ENCODE measurements around the gene LMF1.

The LMF1 gene

DNA sequence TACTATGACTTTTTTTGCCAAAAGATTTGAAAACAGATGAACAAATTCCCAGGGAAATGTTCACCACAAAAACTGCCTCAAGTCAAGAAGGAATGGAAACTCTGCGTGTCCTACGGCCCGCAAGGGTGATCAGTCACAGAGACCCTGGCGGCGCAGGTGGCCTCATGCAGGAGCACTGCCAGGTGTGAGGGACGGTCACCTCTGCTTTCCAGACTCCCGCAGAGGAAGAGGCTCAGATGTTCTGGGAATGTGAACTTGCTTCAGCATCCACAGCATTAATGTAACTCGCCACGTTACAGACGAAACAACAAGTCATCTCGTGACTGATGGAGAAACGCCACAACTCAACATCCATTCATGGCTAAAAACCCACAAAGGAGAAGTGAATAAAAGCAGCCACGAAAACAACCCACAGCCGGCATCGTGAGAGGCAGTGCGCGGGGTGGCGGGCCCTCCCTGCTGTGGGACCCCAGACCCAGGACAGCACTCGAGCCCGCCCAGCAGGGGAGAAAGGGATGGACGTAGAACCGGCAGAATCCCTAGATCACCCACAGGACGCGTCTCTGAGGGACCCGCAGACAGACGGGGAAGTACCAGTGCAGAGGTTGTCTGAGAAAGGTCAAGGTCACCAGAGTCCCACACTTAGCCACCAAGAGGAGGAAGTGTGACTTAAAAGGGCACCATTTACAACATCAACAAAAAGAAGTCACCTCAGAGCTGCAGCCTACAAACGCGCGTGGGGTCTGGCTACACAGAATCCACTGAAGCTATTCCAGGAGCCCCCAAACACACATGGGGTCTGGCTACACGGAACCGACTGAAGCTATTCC is 93.3 kb downstream of the LMF1 start:
- DNase-seq, result no peak

DNA sequence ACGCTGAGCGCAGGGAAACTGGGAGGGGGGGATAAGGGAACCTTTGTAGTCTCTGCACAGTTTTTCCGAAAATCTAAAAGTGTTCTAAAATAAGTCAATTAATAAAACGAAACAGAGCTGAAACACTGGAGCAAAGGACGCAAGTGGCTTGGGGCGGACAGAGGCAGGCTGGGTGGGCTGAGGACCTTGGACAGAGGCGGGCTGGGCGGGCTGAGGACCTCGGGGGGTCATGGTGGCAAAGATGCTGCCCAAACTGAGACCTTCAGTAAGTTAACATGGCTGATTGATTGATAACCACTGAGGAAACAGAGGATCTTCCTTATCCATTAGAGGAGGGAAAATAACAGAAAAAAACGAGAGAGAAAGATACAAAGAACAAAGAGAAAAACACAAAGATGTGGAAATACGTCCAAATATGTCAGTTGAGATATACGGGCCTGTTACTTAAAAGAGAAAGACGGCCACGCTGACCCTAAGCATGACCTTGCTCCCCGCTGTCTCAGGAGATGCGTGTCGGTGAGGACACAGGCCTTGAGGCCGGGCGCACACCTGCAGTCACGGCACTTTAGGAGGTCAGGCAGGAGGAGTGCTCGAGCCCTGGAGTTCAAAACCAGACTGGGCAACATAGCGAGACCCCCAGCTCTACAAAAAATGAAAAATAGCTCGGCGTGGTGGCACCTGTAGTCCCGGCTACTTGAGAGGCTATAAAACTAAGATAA is 94.1 kb downstream of the LMF1 start:
- DNase-seq, result no peak

DNA sequence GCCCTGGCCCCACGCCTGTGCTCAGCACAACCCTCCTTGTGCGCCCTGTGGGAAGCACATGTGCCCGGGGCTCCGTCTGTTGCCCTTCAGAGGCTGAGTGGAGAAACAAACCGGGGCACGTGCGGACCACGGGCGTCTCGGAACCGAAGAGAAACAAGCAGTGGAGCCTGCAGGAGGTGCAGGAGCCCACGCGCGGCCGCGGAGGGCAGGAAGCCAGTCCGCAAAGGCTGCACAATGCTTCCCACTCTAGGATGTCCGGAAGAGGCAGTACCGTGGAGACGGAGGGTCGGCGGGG is 94.8 kb downstream of the LMF1 start:
- DNase-seq, result no peak

DNA sequence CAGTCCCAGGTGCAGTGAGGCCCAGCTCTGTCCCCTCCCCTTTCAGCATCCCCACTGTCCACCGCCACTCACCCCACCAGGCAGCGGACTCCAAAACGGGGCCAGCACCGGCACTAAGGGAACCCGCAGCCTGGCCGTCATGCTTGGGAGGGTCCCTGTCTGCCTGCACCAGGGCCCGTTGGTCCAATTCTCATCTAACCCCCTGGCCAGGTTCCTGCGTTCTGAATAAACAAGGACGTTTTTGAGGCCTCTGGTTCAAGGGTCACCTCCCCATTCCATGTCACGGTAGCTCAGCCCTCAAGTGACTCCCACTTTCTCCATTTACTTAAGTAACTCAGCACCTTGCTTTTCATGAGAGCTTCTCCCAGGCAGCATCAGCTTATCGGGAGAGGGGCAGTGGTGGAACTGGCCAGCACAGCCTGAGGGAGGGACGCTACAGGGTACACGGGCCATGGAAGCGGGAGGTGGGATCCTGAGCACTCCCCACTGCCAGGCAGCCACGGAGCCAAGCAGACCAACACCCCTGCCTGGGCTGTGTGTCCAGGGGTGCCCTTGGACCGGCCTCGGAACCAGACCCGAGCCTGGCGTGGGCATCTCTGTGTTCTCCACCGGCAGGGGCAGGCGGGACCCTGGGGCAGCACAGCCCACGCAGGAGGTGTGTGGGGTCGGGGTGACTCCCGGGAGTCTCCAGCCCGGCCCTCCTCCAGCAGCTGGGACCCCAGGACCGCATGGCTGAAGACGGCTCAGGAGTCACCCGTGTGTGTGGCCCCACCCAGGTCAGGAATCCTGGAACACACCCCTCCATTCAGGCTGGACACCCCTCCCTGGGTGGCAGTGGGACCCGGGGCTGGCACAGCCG is 95.4 kb downstream of the LMF1 start:
- DNase-seq, result no peak

DNA sequence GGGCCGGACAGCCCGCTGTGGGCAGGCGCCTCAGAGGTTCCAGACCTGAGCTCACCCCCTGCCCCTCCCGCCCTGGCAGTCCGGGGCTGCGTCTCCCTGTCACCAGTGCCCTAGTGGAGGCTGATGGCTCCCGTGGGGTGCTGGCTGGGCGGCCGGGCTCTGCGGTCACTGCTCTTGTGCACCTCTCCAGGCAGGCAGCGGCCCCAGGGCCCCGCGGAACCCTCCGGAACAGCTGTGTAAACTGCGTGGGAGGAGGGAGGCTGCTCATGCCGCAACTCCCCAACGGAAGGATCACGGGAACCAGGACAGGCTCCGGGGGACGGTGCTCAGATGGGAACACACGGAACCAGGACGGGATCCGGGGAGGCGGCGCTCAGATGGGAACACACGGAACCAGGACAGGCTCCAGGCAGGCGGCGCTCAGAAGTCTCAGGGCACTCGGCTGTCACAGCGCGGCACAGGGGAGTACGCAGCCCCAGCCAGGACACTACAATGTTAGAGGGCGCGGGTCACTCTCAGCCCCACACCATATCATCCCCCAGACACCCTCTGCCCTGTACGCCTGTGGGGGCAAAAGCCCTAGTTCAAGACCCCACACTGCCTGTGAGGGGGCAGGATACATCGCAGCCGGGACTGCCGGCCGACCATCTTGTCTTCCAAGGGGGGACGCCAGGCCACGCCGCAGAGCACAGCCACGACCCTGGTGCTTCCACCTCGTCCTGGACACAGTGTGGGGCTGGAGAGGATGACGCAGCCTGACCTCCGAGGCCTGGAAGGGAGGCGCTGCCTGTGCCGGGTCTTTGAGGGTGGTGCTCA is 96.2 kb downstream of the LMF1 start:
- no peak for DNase-seq

DNA sequence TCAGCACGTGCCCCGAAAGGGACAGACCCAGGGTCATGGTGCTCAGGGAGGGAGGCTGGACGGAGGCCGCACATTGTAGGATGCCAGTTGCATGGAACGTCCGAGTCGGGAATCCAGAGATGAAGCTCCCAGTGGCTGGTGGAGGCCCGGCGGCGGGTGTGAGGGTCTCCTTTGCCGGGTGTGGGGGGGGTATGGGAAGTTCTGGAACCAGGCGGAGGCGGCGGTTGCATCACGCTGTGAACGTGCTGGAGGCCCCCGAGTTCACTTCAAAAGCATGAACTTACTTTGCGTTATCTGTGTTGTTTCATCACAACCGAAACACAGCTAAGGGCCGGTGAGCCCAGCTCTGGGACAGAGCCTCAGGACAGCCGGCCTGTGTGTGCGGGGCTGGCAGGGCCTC is 96.9 kb downstream of the LMF1 start:
- no peak for DNase-seq

DNA sequence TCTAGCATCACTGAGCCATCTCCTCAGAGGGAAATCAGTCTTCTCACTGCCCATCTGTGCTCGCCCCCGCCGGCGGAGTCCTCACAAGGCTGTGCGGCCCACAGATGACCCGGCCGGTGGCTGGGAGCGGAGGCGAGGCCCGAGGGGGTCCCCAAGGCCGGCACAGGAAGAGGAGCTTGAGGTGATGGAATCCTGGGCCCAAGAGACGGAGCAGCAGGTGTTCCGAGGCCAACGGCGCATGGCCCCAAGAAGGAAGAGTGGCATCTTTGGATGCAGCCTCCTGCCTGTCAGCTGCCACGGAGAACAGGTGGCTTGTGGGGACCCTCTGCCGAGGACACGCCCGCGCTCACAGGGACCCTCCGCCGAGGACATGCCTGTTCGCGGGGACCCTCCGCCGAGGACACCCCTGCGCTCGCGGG is 97.5 kb downstream of the LMF1 start:
- no peak for DNase-seq

DNA sequence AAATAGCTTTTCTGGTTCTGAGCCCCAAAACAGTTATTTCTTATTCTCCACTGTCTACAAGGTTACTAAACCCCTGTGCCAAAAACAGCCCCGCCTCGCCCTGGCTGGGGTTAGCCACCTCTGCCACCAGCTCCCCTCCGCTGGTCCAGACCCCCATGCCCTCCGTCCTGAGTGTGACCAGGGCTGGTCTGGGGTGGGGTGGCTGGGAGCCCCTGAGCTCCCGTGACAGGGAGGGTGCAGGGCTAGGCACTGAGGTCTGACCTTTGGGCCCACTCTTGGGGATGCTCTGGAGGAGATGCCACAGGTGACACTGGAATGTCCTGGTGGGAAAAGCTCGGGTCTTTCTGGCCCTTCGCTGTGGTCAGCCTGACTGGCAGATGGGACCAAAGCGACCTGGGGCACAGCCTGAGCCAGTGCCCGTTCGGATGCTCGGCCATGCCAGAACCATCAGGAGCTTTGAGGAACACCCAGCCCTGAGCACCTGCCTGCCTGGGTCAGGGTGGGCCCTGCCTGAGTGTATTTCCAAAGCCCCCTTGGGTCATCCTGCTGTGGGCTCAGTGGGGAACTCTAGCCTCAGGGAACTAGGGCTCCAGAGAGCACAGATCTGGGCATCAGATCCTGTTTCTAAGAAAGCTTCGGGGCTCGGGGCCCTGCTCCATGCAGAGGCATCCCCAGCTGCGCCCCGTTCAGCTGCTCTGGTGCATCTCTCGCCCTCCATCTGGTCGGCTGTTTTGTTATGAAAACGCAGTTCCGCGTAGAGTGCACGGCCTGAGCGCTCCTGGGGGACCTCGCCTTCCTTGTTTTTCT is 98.1 kb downstream of the LMF1 start:
- no peak for DNase-seq

DNA sequence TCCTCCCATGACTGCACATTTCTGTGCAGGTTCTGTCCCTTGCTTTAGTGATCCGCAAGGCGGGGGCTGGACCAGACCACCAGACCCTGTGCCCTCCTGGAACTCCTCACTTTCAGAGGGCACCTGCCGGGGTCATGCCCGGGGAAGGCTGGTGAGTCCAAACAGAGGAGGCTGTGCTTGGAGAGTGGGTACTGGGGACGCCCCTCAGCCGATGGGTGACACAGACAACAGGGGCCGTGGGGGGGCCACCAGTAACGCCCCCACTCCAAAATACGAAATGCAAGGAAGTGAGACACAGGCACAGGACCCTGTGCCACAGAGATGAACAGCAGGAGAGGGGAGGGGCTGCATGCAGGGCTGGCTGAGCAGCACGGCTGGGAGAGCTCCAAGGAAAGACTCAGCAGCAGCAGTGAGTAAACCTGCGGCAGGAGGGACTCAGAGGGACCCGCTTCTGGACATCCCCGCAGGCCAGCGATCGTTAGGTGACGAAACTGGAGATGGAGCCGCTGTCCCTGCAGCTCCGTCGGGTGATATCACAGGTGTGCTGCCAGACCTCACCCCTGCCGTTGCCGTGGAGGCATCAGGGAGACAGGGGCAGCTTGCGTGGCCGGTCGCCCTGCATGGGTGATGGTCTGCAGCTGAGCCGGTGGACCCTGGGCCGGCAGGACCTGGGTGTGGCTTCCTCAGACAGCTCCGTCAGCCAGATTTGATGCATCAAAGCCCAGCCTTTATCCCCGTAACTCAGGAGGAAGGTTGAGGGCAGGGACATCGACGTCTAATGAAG is 99.0 kb downstream of the LMF1 start:
- DNase-seq, result no peak

DNA sequence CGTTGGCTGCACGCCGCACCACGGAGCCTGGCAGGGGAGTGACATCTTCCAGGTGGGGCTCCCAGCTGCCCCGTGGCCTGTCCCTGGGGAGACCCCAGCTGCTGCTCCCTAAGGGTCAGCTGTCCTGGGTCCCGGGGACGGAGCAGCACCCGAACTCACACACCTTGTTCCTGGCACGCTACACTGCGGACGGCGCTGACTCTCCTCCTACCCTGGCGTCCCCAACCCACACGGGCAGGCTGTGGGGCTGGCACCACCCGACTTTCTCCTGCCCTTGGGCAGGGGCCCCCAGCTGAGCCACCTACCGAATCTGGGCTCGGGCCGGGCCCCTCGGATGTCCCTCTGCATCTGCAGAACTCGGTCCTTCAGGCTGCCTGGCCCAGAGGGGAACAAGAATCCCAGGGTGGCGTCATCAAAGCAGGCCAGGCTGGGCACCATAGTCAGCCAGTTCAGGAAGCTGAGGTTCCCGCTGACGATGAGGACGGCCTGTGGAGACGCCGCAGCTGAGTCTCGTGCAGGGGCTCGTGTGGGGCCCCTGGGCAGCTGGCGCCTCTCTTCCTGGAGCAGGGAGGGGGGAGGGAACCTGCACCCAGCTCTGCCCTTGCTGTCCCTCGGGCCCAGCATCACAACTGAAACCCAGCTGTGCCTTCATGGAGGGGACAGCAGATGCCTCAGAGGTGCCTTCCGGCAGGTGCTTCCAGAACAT is 99.8 kb downstream of the LMF1 start:
- no peak for DNase-seq

DNA sequence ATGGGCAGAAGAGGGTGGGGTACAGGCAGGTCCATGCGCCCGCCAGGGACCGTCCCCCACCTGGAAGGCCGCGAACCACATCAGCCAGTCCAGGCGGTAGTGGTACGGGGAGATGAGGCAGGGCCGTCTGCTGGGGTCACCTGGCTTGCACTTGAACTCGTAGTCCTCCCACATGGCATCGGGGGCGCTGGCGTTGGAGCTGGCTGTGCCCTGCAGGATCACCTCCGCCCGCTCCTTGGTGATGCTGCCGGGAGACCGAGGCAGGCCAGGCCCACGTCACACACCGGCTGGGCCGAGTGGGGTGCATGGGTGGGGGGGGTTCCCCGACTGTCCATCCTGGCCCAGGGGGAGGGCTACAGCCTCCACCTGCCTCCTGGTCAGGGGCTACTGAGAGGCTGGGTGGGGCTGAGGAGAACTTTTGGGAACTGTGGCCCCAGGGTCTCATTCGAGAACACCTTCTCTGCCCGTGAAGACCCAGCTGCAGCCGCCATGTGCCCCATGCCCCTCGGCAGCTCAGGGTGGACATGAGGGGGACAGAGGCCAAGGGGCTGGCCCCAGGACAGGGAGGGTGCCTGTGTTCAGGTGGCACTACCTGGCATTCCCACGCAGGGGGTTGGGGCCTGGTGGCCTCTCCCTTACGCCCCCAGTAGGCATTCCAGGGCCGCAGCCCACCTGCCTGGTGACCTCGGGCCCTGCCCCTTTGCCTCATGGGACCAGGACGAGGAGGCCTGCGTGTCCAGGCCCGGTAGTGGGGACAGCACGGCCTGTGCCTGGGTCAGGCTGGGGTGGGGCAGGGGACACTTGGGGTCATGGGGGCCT is 100.8 kb downstream of the LMF1 start:
- no peak for DNase-seq

DNA sequence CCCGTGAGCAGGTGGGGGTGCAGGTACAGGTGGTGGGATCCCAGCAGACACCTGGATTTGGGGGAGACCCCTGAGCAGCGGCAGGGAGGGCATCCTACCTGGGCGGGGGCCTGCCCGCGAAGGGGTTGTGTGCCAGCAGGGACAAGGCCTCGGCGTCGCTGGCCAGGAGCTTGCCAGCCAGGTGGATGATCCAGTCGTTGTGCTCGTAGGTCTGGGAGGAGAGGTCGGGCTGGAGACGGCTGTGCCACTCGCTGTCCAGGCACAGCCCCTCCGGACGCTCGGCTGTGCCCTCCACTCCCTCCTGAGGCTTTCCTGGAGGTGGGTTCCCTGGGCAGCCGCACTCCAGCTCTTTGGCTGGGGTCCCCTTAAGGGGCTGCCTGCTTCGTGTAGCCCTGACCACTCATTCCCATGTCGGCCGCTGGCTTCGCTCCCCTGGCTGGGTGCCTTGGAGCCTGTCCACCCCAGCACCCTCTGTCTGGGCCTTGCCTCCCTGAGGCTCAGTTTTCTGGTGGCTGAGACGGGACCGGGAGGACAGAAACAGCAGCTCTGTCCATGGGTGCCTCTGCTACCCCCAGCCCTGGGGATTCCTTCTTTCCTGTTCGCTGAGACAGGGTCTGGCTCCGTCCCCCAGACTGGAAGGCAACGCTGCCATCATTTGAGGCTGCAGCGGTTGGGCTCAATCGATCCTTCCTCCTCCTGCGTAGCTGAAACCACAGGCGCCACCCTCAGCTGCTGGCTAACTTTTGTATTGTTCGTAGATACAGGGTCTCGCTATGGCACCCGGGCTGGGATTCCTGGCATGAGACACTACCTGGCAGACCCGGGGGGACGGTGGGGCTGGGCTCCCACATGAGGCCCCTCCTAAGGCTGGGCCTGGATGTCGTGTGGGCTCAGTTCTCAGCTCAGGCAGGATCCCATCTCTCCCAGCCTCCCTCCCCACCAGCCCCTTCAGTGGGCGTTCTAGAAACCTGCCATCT is 101.7 kb downstream of the LMF1 start:
- DNase-seq, result no peak

DNA sequence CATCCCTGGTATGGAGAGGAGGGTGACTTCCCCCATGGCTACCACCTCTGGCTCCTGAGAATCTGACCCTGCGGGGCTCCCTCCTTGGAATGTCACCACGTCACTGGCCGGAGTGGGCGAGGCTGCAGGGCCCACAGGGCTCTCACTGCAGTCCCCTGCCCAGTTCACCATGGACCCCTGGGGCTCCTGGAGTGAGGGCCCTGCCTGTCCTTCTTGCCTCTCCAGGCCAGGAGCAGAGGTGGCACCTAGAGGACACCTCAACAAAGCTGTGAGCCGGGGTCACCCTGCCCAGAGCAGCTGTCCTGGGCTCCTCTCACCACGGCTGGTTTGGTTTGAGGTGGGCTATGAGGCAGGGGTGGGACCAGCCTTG is 102.4 kb downstream of the LMF1 start:
- DNase-seq, result no peak

DNA sequence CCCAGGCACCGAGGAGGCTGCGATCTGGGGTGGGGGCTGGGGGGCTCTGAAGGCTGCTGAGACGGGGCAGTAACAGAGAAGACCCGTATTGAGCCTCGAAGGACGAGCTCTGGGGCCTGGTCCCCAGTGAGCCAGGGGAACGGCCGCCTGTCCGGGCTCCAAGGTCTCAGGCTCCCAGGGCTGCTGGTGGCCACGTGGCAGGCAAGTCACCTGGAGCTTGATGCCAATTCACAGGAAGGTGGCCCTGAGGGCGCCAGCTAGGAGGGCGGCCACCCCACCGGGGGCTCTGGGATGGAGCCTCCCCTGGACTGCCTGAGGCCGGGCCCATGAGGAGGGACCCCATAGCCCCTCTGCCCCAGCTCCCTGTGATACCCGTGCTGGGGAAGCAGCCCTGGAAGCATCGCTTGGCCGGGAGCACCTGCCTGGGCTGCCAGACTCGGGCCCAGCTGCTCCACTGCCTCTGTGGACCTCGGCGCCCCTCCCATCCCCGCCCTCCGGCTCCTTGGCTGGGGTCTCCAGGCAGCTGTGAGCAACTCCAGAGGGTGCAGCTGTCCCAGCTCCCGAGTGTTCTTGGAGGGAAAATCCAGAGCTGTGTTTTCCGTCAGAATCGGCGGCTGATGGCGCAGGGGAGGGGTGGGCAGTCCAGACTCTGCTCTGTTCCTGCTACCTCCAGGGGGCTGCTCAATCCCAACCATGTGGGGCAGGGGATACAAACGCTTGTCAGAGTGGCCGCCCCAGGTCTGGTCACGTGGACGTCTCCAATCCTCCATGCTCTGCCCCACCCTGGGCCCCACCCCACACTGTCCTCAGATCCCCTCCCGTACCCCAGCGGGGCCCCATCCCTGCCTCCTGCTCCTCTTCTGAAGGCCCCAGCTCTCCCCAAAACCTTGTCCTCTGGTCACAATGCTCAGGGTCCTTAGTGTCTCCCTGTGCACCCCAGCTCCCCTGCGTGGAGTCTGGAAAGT is 103.1 kb downstream of the LMF1 start:
- DNase-seq, result no peak

DNA sequence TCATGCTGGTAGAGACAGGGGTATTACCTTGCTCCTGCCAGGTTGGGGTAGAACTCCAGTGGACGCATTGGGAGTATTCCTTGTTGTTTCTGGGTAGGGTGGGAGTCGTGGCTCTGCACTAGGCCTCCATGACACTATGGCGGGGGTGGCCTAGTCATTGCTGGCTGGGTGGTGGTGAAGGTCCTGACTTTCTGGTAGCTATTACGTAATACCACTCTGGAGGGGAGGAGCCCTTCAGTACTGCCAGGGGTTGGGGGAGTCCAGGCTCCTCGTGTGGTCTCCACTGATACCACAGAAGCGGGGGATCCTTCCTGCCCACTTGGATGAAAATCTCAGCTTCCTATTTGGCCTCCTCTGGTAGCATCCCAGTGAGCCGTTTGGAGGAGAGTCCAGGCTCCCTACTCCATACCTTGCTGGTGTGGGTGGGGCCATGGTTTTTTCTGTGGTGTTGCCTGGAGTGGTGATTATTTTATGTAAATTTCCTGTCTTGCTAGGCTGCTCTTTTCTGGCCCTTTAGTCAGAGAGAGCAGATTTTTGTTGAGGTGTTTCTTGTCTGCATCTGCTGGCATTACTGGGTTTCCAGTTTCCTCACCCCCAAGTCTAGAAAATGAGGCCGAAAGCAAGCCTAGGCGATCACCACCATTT is 104.4 kb downstream of the LMF1 start:
- no peak for DNase-seq

DNA sequence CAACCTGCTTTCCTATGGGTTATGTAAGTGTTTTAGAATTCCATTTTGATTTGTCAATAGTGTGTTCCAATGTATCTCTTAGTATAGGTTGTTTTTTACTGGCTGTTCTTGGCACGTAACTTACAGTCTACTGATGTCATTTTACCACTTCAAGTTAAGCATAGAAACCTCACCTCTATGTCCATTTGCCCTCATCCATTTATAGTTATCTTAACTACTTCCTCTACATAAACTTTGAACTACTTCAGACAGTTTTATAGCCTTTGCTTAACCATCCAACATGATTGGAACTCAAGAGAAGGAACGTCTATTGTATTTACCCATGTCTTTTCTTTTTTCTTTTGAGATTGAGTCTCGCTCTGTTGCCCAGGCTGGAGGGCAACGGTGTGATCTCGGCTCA is 105.8 kb downstream of the LMF1 start:
- no peak for DNase-seq

DNA sequence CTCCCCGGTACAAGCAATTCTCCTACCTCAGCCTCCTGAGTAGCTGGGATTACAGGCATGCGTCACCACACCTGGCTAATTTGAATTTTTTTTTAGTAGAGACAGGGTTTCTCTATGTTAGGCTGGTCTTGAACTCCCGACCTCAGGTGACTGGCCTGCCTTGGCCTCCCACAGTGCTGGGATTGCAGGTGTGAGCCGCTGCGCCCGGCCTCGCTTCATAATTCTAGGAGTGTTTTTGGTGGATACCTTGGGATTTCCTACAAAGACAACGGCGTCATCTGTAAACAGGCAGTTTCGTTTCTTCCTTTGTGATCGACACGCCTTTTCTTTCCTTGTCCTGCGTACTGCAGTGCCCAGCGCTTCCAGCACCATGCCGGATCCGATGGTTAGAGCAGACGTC is 109.3 kb downstream of the LMF1 start:
- no peak for DNase-seq
